ENCODE data around the gene IPMK.
"Not testable (repeated sequence)": the region's sequence is repeated elsewhere in the genome, so short reads cannot be mapped to it uniquely, and the experiment has no call there.

The IPMK gene

DNA sequence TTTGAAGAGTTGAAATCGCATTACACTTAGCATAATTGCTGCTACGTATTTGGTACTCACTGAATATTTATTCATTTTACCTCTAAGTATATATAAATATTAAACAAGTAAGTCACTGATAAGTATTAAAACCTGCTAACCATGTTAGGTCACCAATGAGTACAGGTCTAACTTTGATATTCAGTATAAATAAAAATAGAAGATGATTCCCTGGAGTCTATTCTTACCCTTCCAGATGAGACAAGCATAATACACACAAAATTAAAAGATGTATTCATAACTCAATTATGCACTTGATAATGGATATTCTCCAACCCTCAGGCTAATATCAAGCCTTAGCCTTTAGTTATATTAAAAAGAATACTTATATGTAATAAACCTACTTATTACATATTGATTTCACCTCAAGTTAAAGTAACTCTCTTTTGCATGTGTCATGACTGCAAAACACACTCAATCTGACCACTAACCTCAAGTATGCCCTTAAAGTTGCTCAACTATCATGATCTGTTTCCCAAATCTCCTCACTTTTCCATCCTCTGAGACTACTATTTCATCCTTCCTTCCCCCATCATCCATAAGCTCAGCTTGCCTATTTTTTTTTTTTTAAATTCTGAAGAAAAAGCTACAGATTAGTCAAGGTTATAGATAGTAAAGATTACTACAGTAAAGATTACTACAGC is 46.8 kb downstream of the IPMK start:
- DNase-seq: no peak

DNA sequence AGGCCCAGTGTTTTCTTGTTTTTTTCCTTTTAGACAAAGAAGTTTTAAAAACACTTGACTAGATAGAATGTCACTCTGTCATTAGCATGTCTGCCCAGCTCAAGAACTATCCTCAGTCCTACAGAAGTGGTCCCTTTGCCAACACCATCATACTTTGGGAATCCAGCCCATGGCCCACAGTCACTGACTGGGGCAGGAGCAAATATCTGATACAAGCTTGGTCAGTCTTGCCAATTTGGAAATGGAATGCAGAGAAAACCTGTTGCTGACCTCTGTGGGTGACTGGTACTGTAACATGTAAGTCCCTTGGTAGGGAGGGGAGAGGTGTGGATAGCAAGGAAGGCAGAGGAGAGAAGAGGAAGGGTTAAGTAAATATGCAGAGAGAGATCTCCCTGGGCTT is 47.8 kb downstream of the IPMK start:
- no peak for DNase-seq

DNA sequence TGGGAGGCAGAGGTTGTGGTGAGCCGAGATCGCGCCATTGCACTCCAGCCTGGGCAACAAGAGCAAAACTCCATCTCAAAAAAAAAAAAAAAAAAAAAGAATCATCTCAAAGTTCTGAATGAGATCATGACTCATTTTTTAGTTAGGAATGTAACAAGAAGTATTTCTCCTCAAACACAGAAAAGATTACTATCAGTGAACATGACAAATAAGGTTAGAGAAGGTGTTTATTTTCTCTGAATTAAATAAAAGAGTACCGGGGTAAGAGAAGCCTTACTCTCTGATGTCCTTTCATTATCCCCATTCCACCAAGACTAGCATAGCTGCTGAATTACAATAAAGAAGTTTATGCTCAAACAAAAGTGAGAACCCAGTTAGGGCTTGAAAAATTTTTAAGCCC is 50.1 kb downstream of the IPMK start:
- no peak for DNase-seq

DNA sequence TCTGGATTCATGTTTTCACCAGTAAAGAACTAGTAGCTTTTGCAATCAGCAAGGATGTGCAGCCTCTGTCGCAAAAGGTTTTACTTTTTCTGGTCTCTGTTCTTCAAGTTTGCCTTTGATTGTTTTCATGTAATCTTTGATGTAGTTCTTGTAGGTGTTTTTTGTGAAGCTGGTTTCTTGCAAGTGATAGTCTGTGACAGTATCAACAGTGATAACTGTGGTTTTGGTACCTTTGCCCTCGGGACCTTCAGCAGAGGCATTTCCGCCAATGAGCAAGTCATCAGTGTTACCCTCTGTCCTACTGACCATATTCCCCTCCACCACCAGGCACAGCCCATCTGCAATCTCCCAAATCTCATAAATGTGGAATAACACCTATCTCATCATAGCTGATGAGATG is 55.1 kb downstream of the IPMK start:
- no peak for DNase-seq

GRCh38 chr10:58210160-58210559 is 57.5 kb downstream of the IPMK start:
- no peak for DNase-seq

GRCh38 chr10:58209669-58210068 is 58.0 kb downstream of the IPMK start:
- DNase-seq: peak; percentile 5

GRCh38 chr10:58206251-58206650 is 61.4 kb downstream of the IPMK start:
- no peak for DNase-seq

- no peak for DNase-seq
Observed at GRCh38 chr10:58201704-58202103, 66.0 kb downstream of the IPMK start.

DNA sequence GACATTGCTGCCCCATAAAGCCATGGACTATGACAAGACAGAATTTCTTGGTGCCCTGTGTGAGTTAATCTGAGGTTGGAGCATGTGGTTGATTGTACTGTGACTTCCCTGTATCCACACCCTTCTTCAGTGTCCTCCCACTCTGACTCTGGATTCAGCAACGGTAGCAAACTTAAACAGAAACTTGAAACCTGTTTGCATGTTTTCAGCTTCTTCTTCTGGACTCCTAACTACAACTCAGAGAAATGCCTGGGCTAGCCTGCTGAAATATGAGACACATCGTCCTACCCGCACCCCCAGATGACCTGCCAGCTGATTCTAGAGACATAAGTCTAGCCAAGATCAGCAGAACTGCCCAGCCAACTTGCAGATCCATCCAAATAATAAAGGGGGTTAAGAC is 78.4 kb downstream of the IPMK start:
- DNase-seq: no peak

DNA sequence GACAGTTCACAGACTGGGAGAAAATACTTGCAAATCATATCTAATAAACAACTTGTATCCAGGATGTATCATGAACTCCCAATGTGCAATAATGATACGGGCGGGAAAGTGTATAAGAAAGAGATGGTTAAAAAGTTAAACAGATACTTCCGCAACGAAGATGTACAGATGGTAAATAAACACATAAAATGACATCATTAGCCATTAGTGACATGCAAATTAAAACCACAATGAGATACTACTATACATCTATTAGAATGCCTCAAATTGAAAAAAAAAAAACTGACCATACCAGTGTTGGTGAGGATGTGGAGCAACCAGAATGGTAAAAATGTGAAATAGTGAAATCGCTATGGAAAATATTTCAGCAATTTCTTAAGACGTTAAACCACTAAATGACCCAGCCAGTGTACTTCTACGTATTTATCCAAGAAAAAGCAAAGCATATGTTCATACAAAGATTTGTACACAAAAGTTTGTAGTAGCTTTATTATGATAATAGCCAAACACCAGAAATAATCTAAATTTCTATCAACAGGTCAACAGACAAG is 83.5 kb downstream of the IPMK start:
- no peak for DNase-seq

DNA sequence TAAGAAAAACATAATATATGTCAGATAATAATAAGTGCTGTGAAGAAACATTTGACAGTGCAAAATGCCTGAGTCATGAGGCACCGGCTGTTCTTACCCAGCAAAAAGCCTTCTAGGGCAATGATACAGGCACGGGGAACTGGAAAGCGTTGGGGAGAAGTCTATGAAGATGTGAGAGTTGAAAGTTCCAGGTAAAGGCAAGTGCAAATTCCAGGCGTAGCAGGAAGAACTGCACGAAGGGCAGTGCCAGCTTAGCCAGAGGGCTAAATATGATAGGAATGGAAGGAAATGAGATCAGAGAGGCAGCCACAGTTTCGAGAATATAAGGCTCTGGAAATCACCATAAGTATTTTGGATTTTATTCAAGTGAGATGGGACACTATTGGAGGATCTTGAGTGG is 87.0 kb downstream of the IPMK start:
- no peak for DNase-seq

- DNase-seq: no peak
Observed at GRCh38 chr10:58179238-58179637, 88.5 kb downstream of the IPMK start.

GRCh38 chr10:58178811-58179210 is 88.9 kb downstream of the IPMK start:
- no peak for DNase-seq

- peak; percentile 41 for DNase-seq
Observed at GRCh38 chr10:58177362-58177947, 90.2 kb downstream of the IPMK start.

DNA sequence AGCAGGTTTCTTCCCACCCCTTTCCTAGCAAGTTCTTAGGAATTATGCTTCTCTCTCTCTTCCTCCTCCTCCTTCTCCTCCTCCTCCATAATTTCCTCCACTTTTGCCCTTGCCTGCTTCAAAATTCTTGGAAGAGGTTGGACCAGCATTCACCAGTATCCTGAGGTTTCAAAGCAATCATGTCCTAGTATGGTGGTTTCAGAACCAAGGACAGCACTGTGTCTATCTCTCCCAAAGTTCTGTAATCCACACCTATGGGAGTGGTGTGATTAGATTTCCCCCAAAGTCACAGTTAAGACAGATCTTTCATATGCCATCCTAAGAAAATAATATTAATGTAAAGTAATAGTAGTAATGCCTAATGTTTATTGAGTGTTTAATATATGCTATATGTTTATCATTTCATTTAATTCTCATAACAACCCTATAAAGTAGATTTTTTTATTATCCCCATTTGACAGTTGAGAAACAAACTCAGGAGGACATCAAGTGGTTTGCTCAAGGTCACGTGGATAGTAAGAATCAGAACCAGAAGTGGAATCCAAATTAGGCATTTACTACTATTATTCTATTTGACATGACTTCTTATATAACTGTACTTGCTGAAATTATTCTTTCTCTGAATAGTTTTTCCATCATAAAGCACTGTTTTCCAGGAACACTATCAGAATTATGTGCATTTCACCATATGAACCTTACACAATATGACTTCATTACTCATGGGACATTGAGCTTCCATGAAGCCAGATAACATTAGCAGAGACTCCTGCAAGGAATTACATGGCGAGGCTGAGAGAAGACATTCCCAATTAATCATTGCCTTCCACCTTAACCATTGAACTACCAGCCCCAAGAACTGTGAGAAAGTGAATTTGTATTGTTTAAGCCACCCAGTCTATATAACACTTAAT is 91.4 kb downstream of the IPMK start:
- DNase-seq: no peak

- DNase-seq: no peak
Observed at GRCh38 chr10:58174831-58175230, 92.9 kb downstream of the IPMK start.

- no peak for DNase-seq
Observed at GRCh38 chr10:58173391-58173790, 94.3 kb downstream of the IPMK start.

DNA sequence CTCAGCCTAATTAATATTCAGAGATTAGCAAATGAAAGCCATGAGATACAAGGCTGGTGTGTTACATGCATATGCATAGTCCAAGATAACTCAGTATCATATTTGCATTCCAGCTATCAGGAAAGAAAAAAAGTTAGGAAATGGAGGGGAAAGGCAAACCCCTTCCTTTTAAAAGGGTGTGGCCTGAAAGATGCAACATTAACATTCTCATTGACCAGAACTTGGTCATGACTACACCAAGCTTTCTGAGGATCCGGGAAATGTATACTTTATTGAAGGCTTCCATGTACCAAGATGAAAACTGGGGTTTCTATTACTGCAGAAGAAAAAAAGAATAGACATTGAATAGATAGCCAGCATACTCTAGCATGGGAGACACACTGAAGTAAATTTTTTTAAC is 96.5 kb downstream of the IPMK start:
- no peak for DNase-seq

GRCh38 chr10:58164517-58164916 is 103.2 kb downstream of the IPMK start:
- DNase-seq: no peak

DNA sequence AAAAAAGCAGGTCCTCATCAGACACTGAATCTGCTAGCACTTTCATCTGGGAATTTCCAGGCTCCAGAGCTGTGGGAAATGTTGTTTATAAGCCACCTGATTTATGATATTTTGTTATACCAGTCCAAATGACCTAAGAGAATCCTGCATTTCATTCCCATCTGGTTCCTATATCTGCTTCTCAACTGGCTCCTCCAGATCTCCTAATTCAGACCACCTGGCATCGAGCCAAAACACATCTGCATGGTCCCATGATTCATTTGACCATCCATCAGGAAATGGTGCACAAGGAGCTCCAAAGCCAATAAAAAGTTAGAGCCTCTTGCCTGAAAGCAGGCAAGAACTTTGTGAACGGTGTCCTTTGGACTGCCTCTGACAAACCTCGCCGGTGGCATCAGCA is 108.9 kb downstream of the IPMK start:
- peak; percentile 20 for DNase-seq

GRCh38 chr10:58157076-58157766 is 110.5 kb downstream of the IPMK start:
- no peak for DNase-seq

- DNase-seq: not testable (repeated sequence)
Observed at GRCh38 chr10:58155941-58156340, 111.8 kb downstream of the IPMK start.

DNA sequence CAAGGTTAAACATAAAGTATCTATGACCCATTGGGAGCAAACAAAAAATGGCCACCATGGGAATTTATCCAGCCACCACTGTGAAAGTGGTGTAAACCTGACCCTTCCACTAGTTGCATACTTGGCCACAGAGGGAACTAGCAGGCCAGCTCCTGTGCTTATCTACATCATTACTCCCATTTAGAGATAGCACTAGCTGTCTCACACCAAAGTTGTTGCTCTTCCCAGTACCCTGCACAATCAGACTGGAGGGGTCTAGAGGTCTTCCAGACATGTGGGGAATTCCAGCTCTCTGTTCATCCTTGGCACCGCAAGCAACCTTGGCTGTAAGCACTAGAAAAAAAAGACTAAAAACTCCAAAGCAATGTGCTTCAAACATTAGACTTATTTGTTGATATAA is 113.9 kb downstream of the IPMK start:
- no peak for DNase-seq

All from NCI-H69 (cell line).